GM12872 (cell line): ENCODE results near the gene ANKRD52.
A peak's percentile ranks its signal among the peaks of the same experiment; 100 is the strongest.

Experiments
- TF ChIP-seq, protein P1 (sequence below): IDR thresholded peaks from 3 replicates; pipeline ENCODE4 v1.5.1; 2011; ENCODE audit warnings: low read depth, mild to moderate bottlenecking, low read length, moderate library complexity; ENCODE audit not compliant: insufficient read depth

The ANKRD52 gene

DNA sequence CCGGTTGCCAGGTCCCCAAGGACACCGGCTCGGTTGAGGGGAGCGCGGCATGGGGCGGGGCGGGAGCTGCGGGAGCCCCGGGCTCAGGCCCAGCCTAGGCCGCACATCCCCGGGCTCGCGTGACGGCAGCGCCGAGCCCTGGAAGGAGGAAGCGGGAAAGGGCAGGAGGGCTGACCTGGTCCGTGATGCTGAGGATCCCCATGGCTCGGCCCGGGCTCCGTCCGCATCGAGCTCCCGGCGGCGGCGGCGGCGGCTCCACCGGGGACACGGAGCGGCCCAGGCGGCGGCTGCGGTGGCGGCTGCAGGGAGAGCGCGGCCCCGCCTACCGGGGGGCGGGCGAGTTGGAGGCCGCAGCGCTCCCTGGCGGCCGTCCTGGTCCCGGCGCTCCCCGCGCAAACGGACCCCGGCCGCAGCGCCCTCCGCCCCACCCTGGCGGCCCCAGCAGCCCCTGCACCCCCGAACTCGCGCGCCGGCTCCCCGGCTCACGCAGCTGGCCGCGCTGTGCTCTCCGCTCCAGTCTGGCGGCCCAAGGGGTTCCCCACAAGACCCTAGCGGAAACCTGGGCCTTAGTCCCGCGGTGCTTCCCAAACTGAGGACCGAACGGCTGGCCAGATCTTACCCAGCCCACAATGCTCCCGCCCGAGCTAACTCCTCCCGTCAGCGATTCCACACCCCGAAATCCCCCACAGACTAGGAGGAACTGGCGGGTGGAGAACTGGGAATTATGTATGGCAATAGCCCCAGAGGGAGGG, at the start of gene ANKRD52:
ANKRD52 (minus strand) TSS at position 317 of the 752 bp plus-strand sequence; CDS start at position 202, 115 bp downstream.
- TF ChIP-seq, protein P1, sequence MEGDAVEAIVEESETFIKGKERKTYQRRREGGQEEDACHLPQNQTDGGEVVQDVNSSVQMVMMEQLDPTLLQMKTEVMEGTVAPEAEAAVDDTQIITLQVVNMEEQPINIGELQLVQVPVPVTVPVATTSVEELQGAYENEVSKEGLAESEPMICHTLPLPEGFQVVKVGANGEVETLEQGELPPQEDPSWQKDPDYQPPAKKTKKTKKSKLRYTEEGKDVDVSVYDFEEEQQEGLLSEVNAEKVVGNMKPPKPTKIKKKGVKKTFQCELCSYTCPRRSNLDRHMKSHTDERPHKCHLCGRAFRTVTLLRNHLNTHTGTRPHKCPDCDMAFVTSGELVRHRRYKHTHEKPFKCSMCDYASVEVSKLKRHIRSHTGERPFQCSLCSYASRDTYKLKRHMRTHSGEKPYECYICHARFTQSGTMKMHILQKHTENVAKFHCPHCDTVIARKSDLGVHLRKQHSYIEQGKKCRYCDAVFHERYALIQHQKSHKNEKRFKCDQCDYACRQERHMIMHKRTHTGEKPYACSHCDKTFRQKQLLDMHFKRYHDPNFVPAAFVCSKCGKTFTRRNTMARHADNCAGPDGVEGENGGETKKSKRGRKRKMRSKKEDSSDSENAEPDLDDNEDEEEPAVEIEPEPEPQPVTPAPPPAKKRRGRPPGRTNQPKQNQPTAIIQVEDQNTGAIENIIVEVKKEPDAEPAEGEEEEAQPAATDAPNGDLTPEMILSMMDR: peak; percentile 56; the same call in 2 of the 3 replicates

- TF ChIP-seq, protein P1: no peak
Measured at GRCh38 chr12:56307221-56307965, 49.2 kb upstream of the ANKRD52 start.

GRCh38 chr12:56304872-56305590, 46.8 kb upstream of the ANKRD52 start:
- TF ChIP-seq, protein P1: no peak

DNA sequence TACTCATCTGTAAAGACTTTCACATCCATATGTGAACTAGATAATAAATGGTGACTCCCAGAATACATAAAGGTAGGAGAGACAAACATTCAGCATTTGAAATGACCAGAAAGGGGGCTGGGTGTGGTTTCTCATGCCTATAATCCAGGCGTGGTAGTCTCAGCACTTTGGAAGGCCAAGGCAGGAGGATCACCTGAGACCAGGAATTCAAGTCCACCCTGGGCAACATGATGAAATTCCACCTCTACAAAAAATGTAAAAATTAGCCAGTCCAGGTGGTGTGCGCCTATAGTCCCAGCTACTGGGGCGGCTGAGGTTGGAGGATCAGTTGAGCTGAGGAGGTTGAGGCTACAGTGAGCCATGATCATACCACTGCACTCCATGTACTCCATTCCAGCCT, 46.1 kb upstream of the ANKRD52 start:
- TF ChIP-seq, protein P1: no peak

GRCh38 chr12:56300644-56301464, 42.7 kb upstream of the ANKRD52 start:
- TF ChIP-seq, protein P1: no peak

- TF ChIP-seq, protein P1: no peak
Measured at GRCh38 chr12:56299853-56300643, 41.9 kb upstream of the ANKRD52 start, which contains the start of gene CS. CS (minus strand) TSS chr12:56300330; CDS start chr12:56300201, 129 bp downstream.
